ENCODE measurements around the gene MEX3D. TPM values are rescaled to one million over a fixed set of nuclear protein-coding genes. Genes with fewer than 3 reads are reported as not detected.

The MEX3D gene
- total RNA-seq, 1 experiment from 2014 or later: 69.2 TPM

DNA sequence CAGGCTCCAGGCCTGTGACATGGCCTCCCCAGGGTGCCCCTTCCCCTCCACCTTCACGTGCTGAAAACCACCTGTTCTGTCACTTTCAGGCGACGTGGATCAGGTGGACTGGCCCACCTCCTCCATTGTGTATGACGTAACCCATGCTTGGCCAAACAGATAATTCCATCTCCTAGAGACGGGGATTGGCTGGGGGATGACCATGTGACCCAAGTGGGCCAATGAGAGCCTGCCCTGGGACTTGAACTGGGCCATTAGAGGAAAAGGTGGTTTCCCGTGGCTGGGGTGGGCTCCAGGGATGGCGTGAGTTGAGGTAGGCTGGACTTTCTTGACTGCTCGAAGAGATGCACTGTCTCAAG, 51.8 kb downstream of the MEX3D start:
- Histone ChIP-seq H3K27ac (ENCODE audit: low read depth, low read length) (no peak overlapping the region), H3K9ac (ENCODE audit: low read length) (no peak overlapping the region), H4K20me1 (ENCODE audit: insufficient read depth) (no peaks in the 10 kb centered on the region), H3K4me1 (ENCODE audit: control insufficient read depth in 1 of 2, insufficient read depth in 2 of 2, low read length in 2 of 2) (peaks cover 10 to 27% of the 10 kb centered on the region in 2 experiments), H3K36me3 (ENCODE audit: control insufficient read depth in 1 of 2, insufficient read depth in 2 of 2, low read length in 2 of 2) (no peaks in the 10 kb centered on the region), H3K9me2 (ENCODE audit: insufficient read depth) (no peaks in the 10 kb centered on the region), H2AFZ (ENCODE audit: low read depth, low read length, poor library complexity, severe bottlenecking) (no peak overlapping the region), H3K79me2 (ENCODE audit: insufficient read depth, low read length) (peaks cover 10% of the 10 kb centered on the region; the same call in 1 of the 2 replicates), H3K4me3 (replicated peaks in 1 of 2; ENCODE audit: low read depth in 1 of 2, low read length in 2 of 2) (no peak overlapping the region), H3K4me2 (ENCODE audit: low read length) (no peak overlapping the region), H3K27me3 (ENCODE audit: insufficient read depth, low read length) (no peaks in the 10 kb centered on the region), H3K9me3 (ENCODE audit: control insufficient read depth in 1 of 2, insufficient read depth in 1 of 2, low read depth in 1 of 2, low read length in 2 of 2) (no peaks in the 10 kb centered on the region)
- BruUV-seq (replicated peaks): no TSS peak
- DNase-seq (ENCODE audit: low read depth, low spot score) (no peak), ATAC-seq (no peak)
- no peak for TF ChIP-seq YY1 (IDR thresholded peaks at IDR 0.05; ENCODE audit: extremely low read depth, insufficient replicate concordance, low read depth, low read length)
- TF ChIP-seq CEBPB (IDR thresholded peaks at IDR 0.05; ENCODE audit: low read depth): no peak
- TF ChIP-seq, protein P1, sequence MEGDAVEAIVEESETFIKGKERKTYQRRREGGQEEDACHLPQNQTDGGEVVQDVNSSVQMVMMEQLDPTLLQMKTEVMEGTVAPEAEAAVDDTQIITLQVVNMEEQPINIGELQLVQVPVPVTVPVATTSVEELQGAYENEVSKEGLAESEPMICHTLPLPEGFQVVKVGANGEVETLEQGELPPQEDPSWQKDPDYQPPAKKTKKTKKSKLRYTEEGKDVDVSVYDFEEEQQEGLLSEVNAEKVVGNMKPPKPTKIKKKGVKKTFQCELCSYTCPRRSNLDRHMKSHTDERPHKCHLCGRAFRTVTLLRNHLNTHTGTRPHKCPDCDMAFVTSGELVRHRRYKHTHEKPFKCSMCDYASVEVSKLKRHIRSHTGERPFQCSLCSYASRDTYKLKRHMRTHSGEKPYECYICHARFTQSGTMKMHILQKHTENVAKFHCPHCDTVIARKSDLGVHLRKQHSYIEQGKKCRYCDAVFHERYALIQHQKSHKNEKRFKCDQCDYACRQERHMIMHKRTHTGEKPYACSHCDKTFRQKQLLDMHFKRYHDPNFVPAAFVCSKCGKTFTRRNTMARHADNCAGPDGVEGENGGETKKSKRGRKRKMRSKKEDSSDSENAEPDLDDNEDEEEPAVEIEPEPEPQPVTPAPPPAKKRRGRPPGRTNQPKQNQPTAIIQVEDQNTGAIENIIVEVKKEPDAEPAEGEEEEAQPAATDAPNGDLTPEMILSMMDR (IDR thresholded peaks at IDR 0.05 in 2 of 3, conservative IDR thresholded peaks at IDR 0.05 in 1 of 3; ENCODE audit: borderline replicate concordance in 1 of 3, insufficient read depth in 1 of 3, low read depth in 2 of 3, low read length in 2 of 3): no peak
- no peak for TF ChIP-seq ZBTB33 (IDR thresholded peaks at IDR 0.05; ENCODE audit: extremely low read depth, insufficient replicate concordance, low read length)
- TF ChIP-seq SP1 (IDR thresholded peaks at IDR 0.05; ENCODE audit: low read depth): no peak
- no peak for TF ChIP-seq POLR2A (IDR thresholded peaks at IDR 0.05; ENCODE audit: borderline replicate concordance, extremely low read depth, insufficient read depth, insufficient read length)
- no peak for TF ChIP-seq ELF1 (IDR thresholded peaks at IDR 0.05; ENCODE audit: borderline replicate concordance, low read depth)
- TF ChIP-seq EGR1 (IDR thresholded peaks at IDR 0.05; ENCODE audit: low read depth): no peak
- TF ChIP-seq SIN3A (IDR thresholded peaks at IDR 0.05; ENCODE audit: low read depth): no peak
- no peak for TF ChIP-seq POLR2AphosphoS5 (IDR thresholded peaks at IDR 0.05; ENCODE audit: low read depth, low read length)
- no peak for TF ChIP-seq FOSL1 (IDR thresholded peaks at IDR 0.05; ENCODE audit: low read depth)
- POLR2A ChIA-PET: no interaction called here
- CTCF ChIA-PET: no interaction called here
- intact Hi-C loops (cut with micrococcal nuclease): no loop called here
- RAD21 ChIA-PET (ENCODE audit: low non-redundant PET in 1 of 2, low total read pairs in 2 of 2, uncharacterized antibody in 2 of 2, unreplicated experiment in 2 of 2): no interaction called here

Measured in HCT116 (cell line).